ENCODE data around the gene GABRA6. TPM values are rescaled to one million over a fixed set of nuclear protein-coding genes. Genes with fewer than 3 reads are reported as not detected.

The GABRA6 gene
- not detected in 2 replicates for total RNA-seq

GRCh38 chr5:161685461-161685860, at the start of gene GABRA6:
TSS of gene GABRA6 (plus strand) at chr5:161685721. CDS start at chr5:161685990, 269 bp downstream.

Other genes with a start within 250 kb of the GABRA6 start
- under 0.01 TPM in 1 of 2 replicates, not detected in the other for gene GABRB2, start 139.0 kb upstream of the GABRA6 start, total RNA-seq
- under 0.01 TPM in 2 replicates for gene GABRA1, start 162.4 kb downstream of the GABRA6 start, total RNA-seq

Data from aortic smooth muscle cell (primary cell).